Mesendoderm (in vitro differentiated cells): ENCODE results near the gene DHRS9.

Experiments
- DNase-seq: peaks from one replicate; pipeline ENCODE4 v3.0.0; 2013
- H2AK5ac ChIP-seq: 2 replicates; pipeline ENCODE4 v1.6.1; 2013; ENCODE audit warnings: low read length, inconsistent platforms
- H2BK120ac ChIP-seq: 2 replicates; pipeline ENCODE4 v1.6.1; 2013; ENCODE audit warnings: low read depth, mild to moderate bottlenecking, low read length, moderate library complexity, mixed read lengths
- H2BK15ac ChIP-seq: replicated peaks from 2 replicates; pipeline ENCODE4 v1.6.1; 2013; ENCODE audit warnings: low read depth, mild to moderate bottlenecking, moderate library complexity
- H2BK5ac ChIP-seq: 2 replicates; pipeline ENCODE4 v1.6.1; 2013; ENCODE audit warnings: low read length, inconsistent platforms
- H3K18ac ChIP-seq: 2 replicates; pipeline ENCODE4 v1.6.1; 2013; ENCODE audit warnings: mild to moderate bottlenecking, low read length, mixed read lengths
- H3K23ac ChIP-seq: one replicate; pipeline ENCODE4 v1.6.1; 2013; ENCODE audit warnings: low read length
- H3K27ac ChIP-seq: 2 replicates; pipeline ENCODE4 v1.5.1; 2013; ENCODE audit warnings: low read depth, mild to moderate bottlenecking, inconsistent platforms, low read length, moderate library complexity
- H3K27me3 ChIP-seq: 2 replicates; pipeline ENCODE4 v1.6.1; 2013; ENCODE audit warnings: low read length, control low read depth, mild to moderate bottlenecking, inconsistent platforms; ENCODE audit not compliant: insufficient read depth, poor library complexity
- H3K36me3 ChIP-seq: 2 replicates; pipeline ENCODE4 v1.6.1; 2013; ENCODE audit warnings: low read length, inconsistent platforms; ENCODE audit not compliant: control insufficient read depth, insufficient read depth
- H3K4ac ChIP-seq: one replicate; pipeline ENCODE4 v1.6.1; 2013; ENCODE audit warnings: low read depth, mild to moderate bottlenecking, low read length, moderate library complexity
- H3K4me1 ChIP-seq: 2 replicates; pipeline ENCODE4 v1.6.1; 2013; ENCODE audit warnings: low read depth, low read length, inconsistent platforms; ENCODE audit not compliant: control insufficient read depth
- H3K4me2 ChIP-seq: 2 replicates; pipeline ENCODE4 v1.6.1; 2013; ENCODE audit warnings: low read length
- H3K4me3 ChIP-seq: 2 replicates; pipeline ENCODE4 v1.5.1; 2013; ENCODE audit warnings: mild to moderate bottlenecking, low read length
- H3K56ac ChIP-seq: one replicate; pipeline ENCODE4 v1.6.1; 2013; ENCODE audit warnings: low read length
- H3K79me1 ChIP-seq: 2 replicates; pipeline ENCODE4 v1.6.1; 2013; ENCODE audit warnings: low read length, inconsistent platforms
- H3K79me2 ChIP-seq: 2 replicates; pipeline ENCODE4 v1.6.1; 2013; ENCODE audit warnings: mild to moderate bottlenecking, low read length; ENCODE audit not compliant: control insufficient read depth, insufficient read depth
- H3K9ac ChIP-seq: 2 replicates; pipeline ENCODE4 v1.6.1; 2013; ENCODE audit warnings: low read length, inconsistent platforms
- H4K5ac ChIP-seq: one replicate; pipeline ENCODE4 v1.6.1; 2013; ENCODE audit warnings: low read length
- H4K8ac ChIP-seq: one replicate; pipeline ENCODE4 v1.6.1; 2013; ENCODE audit warnings: low read depth, mild to moderate bottlenecking, control low read depth, low read length, moderate library complexity
- WGBS: extraction: QIAGEN DNeasy Blood & Tissue Kit; methylation state at CpG from one replicate; pipeline ENCODE4 v1.1.7; 2013; ENCODE audit warnings: low lambda C conversion rate, missing lambda C conversion rate; ENCODE audit not compliant: insufficient coverage; ENCODE audit errors: extremely low coverage; 5-methylcytosine and 5-hydroxymethylcytosine counted together

The DHRS9 gene

GRCh38 chr2:169086893-169087467 lies 17.6 kb downstream of the DHRS9 start:
- H2BK15ac ChIP-seq = no peak overlapping the region
- H3K18ac ChIP-seq = no peak overlapping the region
- H3K4me3 ChIP-seq = no peak overlapping the region
- H3K4me2 ChIP-seq = no peak overlapping the region
- no peaks in the 10 kb centered on the region for H3K4me1 ChIP-seq
- no CpG with 5 or more reads among the region's 3 CpGs for WGBS
- H4K5ac ChIP-seq = no peak overlapping the region
- DNase-seq = no peak
- H3K36me3 ChIP-seq = no peaks in the 10 kb centered on the region
- no peak overlapping the region for H3K56ac ChIP-seq
- no peak overlapping the region for H4K8ac ChIP-seq
- no peaks in the 10 kb centered on the region for H3K27me3 ChIP-seq
- H3K27ac ChIP-seq = no peak overlapping the region
- H3K79me1 ChIP-seq = no peaks in the 10 kb centered on the region
- no peaks in the 10 kb centered on the region for H3K79me2 ChIP-seq
- no peak overlapping the region for H3K23ac ChIP-seq
- no peak overlapping the region for H2AK5ac ChIP-seq
- no peak overlapping the region for H2BK120ac ChIP-seq
- H2BK5ac ChIP-seq = no peak overlapping the region
- no peak overlapping the region for H3K4ac ChIP-seq
- no peak overlapping the region for H3K9ac ChIP-seq

DNA sequence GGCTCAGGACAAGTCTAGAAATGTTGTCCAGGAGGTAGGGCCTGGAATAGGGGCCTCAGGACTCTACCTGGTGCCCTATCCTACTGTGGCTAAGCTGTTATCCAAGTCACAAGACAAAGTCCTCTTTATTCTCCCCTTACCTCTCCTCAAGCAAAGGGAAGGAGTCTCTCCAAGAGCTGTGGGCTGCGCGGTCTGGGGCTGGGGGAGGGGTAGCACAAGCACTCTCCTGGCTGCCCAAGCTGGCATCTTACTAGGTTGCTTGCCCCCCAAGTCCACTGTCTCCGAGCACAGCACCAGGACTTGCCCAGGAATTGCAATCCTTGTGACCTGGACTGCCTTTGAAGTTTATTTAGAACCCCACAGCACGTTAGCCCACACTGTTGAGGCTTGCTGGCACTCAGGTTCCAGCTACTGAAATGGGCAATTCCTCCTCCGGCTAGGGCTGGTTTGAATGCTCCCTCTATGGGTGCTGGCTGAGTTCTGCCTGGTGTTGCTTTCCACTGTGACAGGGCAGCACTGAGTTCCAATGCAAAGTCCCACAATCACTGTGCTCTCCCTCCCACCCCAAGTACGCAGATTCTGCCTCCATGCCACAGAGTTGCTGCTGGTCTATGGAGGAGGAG lies 18.5 kb downstream of the DHRS9 start:
- Histone ChIP-seq H2BK15ac (no peak overlapping the region), H2BK5ac (no peak overlapping the region), H4K5ac (no peak overlapping the region), H3K36me3 (no peaks in the 10 kb centered on the region), H3K18ac (no peak overlapping the region), H3K56ac (peak overlapping the region; percentile 7), H3K4me3 (no peak overlapping the region), H3K27ac (no peak overlapping the region), H3K79me2 (no peaks in the 10 kb centered on the region), H2AK5ac (no peak overlapping the region), H3K23ac (no peak overlapping the region), H3K79me1 (no peaks in the 10 kb centered on the region), H4K8ac (no peak overlapping the region), H3K4ac (no peak overlapping the region), H2BK120ac (no peak overlapping the region), H3K4me1 (no peaks in the 10 kb centered on the region), H3K9ac (no peak overlapping the region), H3K27me3 (no peaks in the 10 kb centered on the region), H3K4me2 (no peak overlapping the region)
- WGBS = no CpG with 5 or more reads among the region's 6 CpGs
- peak; percentile 32 for DNase-seq

- no peak for DNase-seq
- no peak overlapping the region for H3K27ac ChIP-seq
- no peak overlapping the region for H2BK120ac ChIP-seq
- H3K4me1 ChIP-seq = no peaks in the 10 kb centered on the region
- H3K79me2 ChIP-seq = no peaks in the 10 kb centered on the region
- no peak overlapping the region for H3K4me2 ChIP-seq
- no peak overlapping the region for H2BK15ac ChIP-seq
- no peaks in the 10 kb centered on the region for H3K27me3 ChIP-seq
- no peaks in the 10 kb centered on the region for H3K79me1 ChIP-seq
- no peak overlapping the region for H3K23ac ChIP-seq
- H3K36me3 ChIP-seq = no peaks in the 10 kb centered on the region
- H3K18ac ChIP-seq = no peak overlapping the region
- H3K9ac ChIP-seq = no peak overlapping the region
- H3K4me3 ChIP-seq = no peak overlapping the region
- no peak overlapping the region for H3K56ac ChIP-seq
- no peak overlapping the region for H3K4ac ChIP-seq
- no peak overlapping the region for H4K8ac ChIP-seq
- H2BK5ac ChIP-seq = no peak overlapping the region
- WGBS = no CpG with 5 or more reads among the region's 2 CpGs
- H4K5ac ChIP-seq = no peak overlapping the region
- no peak overlapping the region for H2AK5ac ChIP-seq
These were observed 19.8 kb downstream of the DHRS9 start for GRCh38 chr2:169089182-169089581.

- no peak for DNase-seq
- Histone ChIP-seq H4K5ac (no peak overlapping the region), H3K56ac (no peak overlapping the region), H4K8ac (no peak overlapping the region), H3K18ac (no peak overlapping the region), H2BK120ac (no peak overlapping the region), H2AK5ac (no peak overlapping the region), H3K79me2 (no peaks in the 10 kb centered on the region), H3K9ac (no peak overlapping the region), H3K27ac (no peak overlapping the region), H3K4ac (no peak overlapping the region), H3K4me1 (no peaks in the 10 kb centered on the region), H3K27me3 (no peaks in the 10 kb centered on the region), H3K4me3 (no peak overlapping the region), H3K23ac (no peak overlapping the region), H3K4me2 (no peak overlapping the region), H2BK5ac (no peak overlapping the region), H3K36me3 (no peaks in the 10 kb centered on the region), H3K79me1 (no peaks in the 10 kb centered on the region), H2BK15ac (no peak overlapping the region)
- WGBS = no CpG with 5 or more reads among the region's 6 CpGs
These were observed 20.9 kb downstream of the DHRS9 start for GRCh38 chr2:169090133-169090820.

DNA sequence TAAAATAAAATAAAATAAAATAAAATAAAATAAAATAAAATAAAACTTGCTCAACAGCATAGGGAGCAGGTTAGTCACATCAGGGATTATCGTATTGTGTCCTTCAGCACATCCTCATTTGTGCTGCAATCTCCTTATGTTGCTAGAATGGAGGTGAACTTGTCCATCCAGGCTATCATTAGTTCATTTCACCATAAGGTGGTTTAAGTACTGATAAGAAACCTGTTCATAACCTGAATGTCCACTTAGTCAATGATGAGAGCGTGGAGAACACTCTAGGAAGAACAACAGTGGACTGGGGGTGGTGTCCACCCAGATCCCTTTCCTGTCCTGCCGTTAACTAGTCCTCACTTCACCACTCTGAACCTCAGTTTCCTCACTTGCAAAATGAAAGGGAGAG lies 21.9 kb downstream of the DHRS9 start:
- no peaks in the 10 kb centered on the region for H3K4me1 ChIP-seq
- WGBS = no CpG with 5 or more reads among the region's 3 CpGs
- H3K18ac ChIP-seq = no peak overlapping the region
- no peak overlapping the region for H3K4me3 ChIP-seq
- H2AK5ac ChIP-seq = no peak overlapping the region
- no peaks in the 10 kb centered on the region for H3K27me3 ChIP-seq
- DNase-seq = no peak
- no peak overlapping the region for H2BK5ac ChIP-seq
- H3K9ac ChIP-seq = no peak overlapping the region
- no peak overlapping the region for H3K23ac ChIP-seq
- H3K4me2 ChIP-seq = no peak overlapping the region
- H3K4ac ChIP-seq = no peak overlapping the region
- no peak overlapping the region for H2BK120ac ChIP-seq
- no peaks in the 10 kb centered on the region for H3K36me3 ChIP-seq
- no peak overlapping the region for H3K56ac ChIP-seq
- no peak overlapping the region for H3K27ac ChIP-seq
- H2BK15ac ChIP-seq = no peak overlapping the region
- no peak overlapping the region for H4K8ac ChIP-seq
- no peaks in the 10 kb centered on the region for H3K79me1 ChIP-seq
- H4K5ac ChIP-seq = no peak overlapping the region
- no peaks in the 10 kb centered on the region for H3K79me2 ChIP-seq
